ENCODE measurements around the gene PPM1F.
"Not testable (repeated sequence)": the region's sequence is repeated elsewhere in the genome, so short reads cannot be mapped to it uniquely, and the experiment has no call there.

Gene PPM1F

GRCh38 chr22:21959274-21960074, 6.8 kb upstream of the PPM1F start:
- no peak for DNase-seq

GRCh38 chr22:21958360-21959273, 6.0 kb upstream of the PPM1F start:
- DNase-seq, result no peak

- DNase-seq, result no peak
These were observed 650 bp downstream of the PPM1F start for GRCh38 chr22:21951931-21952465.

- DNase-seq, result no peak
These were observed 1.6 kb downstream of the PPM1F start for GRCh38 chr22:21951062-21951461.

- DNase-seq, result no peak
These were observed 2.7 kb downstream of the PPM1F start for GRCh38 chr22:21949948-21950347.

- DNase-seq, result no peak
These were observed 3.1 kb downstream of the PPM1F start for GRCh38 chr22:21949569-21949918.

- no peak for DNase-seq
These were observed 3.7 kb downstream of the PPM1F start for GRCh38 chr22:21948824-21949568.

GRCh38 chr22:21948390-21948789, 4.3 kb downstream of the PPM1F start:
- DNase-seq, result no peak

GRCh38 chr22:21947040-21948014, 5.3 kb downstream of the PPM1F start:
- no peak for DNase-seq

- no peak for DNase-seq
These were observed 6.3 kb downstream of the PPM1F start for GRCh38 chr22:21946262-21946925.

GRCh38 chr22:21945453-21946261, 7.0 kb downstream of the PPM1F start:
- DNase-seq, result no peak

- no peak for DNase-seq
These were observed 7.8 kb downstream of the PPM1F start for GRCh38 chr22:21944871-21945270.

GRCh38 chr22:21943571-21944448, 8.8 kb downstream of the PPM1F start:
- DNase-seq, result no peak

GRCh38 chr22:21942407-21943343, 10.0 kb downstream of the PPM1F start:
- no peak for DNase-seq

GRCh38 chr22:21941921-21942320, 10.7 kb downstream of the PPM1F start:
- DNase-seq, result no peak

GRCh38 chr22:21940521-21940920, 12.1 kb downstream of the PPM1F start:
- no peak for DNase-seq

- DNase-seq, result not testable (repeated sequence)
These were observed 12.7 kb downstream of the PPM1F start for GRCh38 chr22:21939935-21940334.

- DNase-seq, result no peak
These were observed 13.2 kb downstream of the PPM1F start for GRCh38 chr22:21939461-21939913.

All from CD4-positive, alpha-beta T cell treated with Interleukin-10 for 1 hour (primary cell).